ENCODE measurements around the gene SDHAF2. TPM values are rescaled to one million over a fixed set of nuclear protein-coding genes. Genes with fewer than 3 reads are reported as not detected.

SDHAF2 gene
- total and polyA plus RNA-seq, 3 experiments from 2014 or later = 48.8 to 101 (median 49.2) TPM

- no peak for DNase-seq
- ChIA-PET CTCF (interaction anchor here (1.2 kb wide), 1 partner anchor 22 kb away, joined by 4 read pairs; no protein-coding TSS in a partner anchor), POLR2A (no interaction called here)
- peaks cover 19 to 23% (median 19%) of the 10 kb centered on the region in 3 donors for H3K4me1 Mint-ChIP-seq
- H3K36me3 Mint-ChIP-seq = peaks cover 12 to 96% (median 23%) of the 10 kb centered on the region in 3 donors
- Histone ChIP-seq H3K27ac (ENCODE audit: low read depth, low read length) (no peak overlapping the region), H3K4me1 (ENCODE audit: insufficient read depth, low read length) (no peaks in the 10 kb centered on the region), H3K36me3 (ENCODE audit: insufficient read depth, low read length) (peaks cover 71% of the 10 kb centered on the region), H3K27me3 (ENCODE audit: insufficient read depth, low read length, poor library complexity, severe bottlenecking) (no peaks in the 10 kb centered on the region), H3K4me3 (ENCODE audit: low read length) (no peak overlapping the region), H3K9me3 (ENCODE audit: low read length) (no peaks in the 10 kb centered on the region)
- H3K27ac Mint-ChIP-seq = peak overlapping the region in 4 of 8 donors; percentile 10 to 56 (median 35)
- H3K9me3 Mint-ChIP-seq = no peaks in the 10 kb centered on the region
- H3K27me3 Mint-ChIP-seq = no peaks in the 10 kb centered on the region
- H3K4me3 Mint-ChIP-seq = no peak overlapping the region
Measured at GRCh38 chr11:61413496-61413895, 16.4 kb upstream of the SDHAF2 start.

- peaks cover 12 to 96% (median 23%) of the 10 kb centered on the region in 3 donors for H3K36me3 Mint-ChIP-seq
- no peak for DNase-seq
- Histone ChIP-seq H3K36me3 (ENCODE audit: insufficient read depth, low read length) (peaks cover 69% of the 10 kb centered on the region), H3K27ac (ENCODE audit: low read depth, low read length) (no peak overlapping the region), H3K9me3 (ENCODE audit: low read length) (no peaks in the 10 kb centered on the region), H3K4me3 (ENCODE audit: low read length) (no peak overlapping the region), H3K4me1 (ENCODE audit: insufficient read depth, low read length) (no peaks in the 10 kb centered on the region), H3K27me3 (ENCODE audit: insufficient read depth, low read length, poor library complexity, severe bottlenecking) (no peaks in the 10 kb centered on the region)
- ChIA-PET POLR2A (no interaction called here), CTCF (interaction anchor here (1.2 kb wide), 1 partner anchor 21 kb away, joined by 4 read pairs; no protein-coding TSS in a partner anchor)
- H3K4me3 Mint-ChIP-seq = no peak overlapping the region
- H3K9me3 Mint-ChIP-seq = no peaks in the 10 kb centered on the region
- peak overlapping the region in 7 of 8 donors; percentile 26 to 90 (median 64) for H3K27ac Mint-ChIP-seq
- H3K4me1 Mint-ChIP-seq = peaks cover 19 to 30% (median 25%) of the 10 kb centered on the region in 3 donors
- no peaks in the 10 kb centered on the region for H3K27me3 Mint-ChIP-seq
Measured at GRCh38 chr11:61414547-61414946, 15.4 kb upstream of the SDHAF2 start.

GRCh38 chr11:61415381-61415780, 14.5 kb upstream of the SDHAF2 start:
- ChIA-PET POLR2A (no interaction called here), CTCF (no interaction called here)

GRCh38 chr11:61416941-61417340, 13.0 kb upstream of the SDHAF2 start:
- Histone ChIP-seq H3K27me3 (ENCODE audit: insufficient read depth, low read length, poor library complexity, severe bottlenecking) (no peaks in the 10 kb centered on the region), H3K4me1 (ENCODE audit: insufficient read depth, low read length) (no peaks in the 10 kb centered on the region), H3K4me3 (ENCODE audit: low read length) (no peak overlapping the region), H3K36me3 (ENCODE audit: insufficient read depth, low read length) (peaks cover 69% of the 10 kb centered on the region), H3K27ac (ENCODE audit: low read depth, low read length) (no peak overlapping the region), H3K9me3 (ENCODE audit: low read length) (no peaks in the 10 kb centered on the region)
- H3K4me1 Mint-ChIP-seq = peaks cover 37 to 52% (median 44%) of the 10 kb centered on the region in 3 donors
- H3K9me3 Mint-ChIP-seq = no peaks in the 10 kb centered on the region
- H3K27me3 Mint-ChIP-seq = no peaks in the 10 kb centered on the region
- ChIA-PET POLR2A (no interaction called here), CTCF (no interaction called here)
- no peak for DNase-seq
- peak overlapping the region in 3 of 8 donors; percentile 24 to 59 (median 33) for H3K27ac Mint-ChIP-seq
- H3K4me3 Mint-ChIP-seq = no peak overlapping the region
- peaks cover 9 to 97% (median 21%) of the 10 kb centered on the region in 3 donors for H3K36me3 Mint-ChIP-seq

More at GRCh38 chr11:61415381-61415780, 14.5 kb upstream of the SDHAF2 start:
- H3K9me3 ChIP-seq (ENCODE audit: low read length) = no peaks in the 10 kb centered on the region
- H3K36me3 ChIP-seq (ENCODE audit: insufficient read depth, low read length) = peaks cover 71% of the 10 kb centered on the region
- H3K4me3 ChIP-seq (ENCODE audit: low read length) = no peak overlapping the region
- no peaks in the 10 kb centered on the region for H3K4me1 ChIP-seq (ENCODE audit: insufficient read depth, low read length)
- H3K4me1 Mint-ChIP-seq = peaks cover 25 to 37% (median 31%) of the 10 kb centered on the region in 3 donors
- H3K27ac Mint-ChIP-seq = peak overlapping the region in 4 of 8 donors; percentile 12 to 43 (median 26)
- no peak overlapping the region for H3K4me3 Mint-ChIP-seq
- no peak for DNase-seq
- H3K27me3 ChIP-seq (ENCODE audit: insufficient read depth, low read length, poor library complexity, severe bottlenecking) = no peaks in the 10 kb centered on the region
- H3K27ac ChIP-seq (ENCODE audit: low read depth, low read length) = no peak overlapping the region
- H3K27me3 Mint-ChIP-seq = no peaks in the 10 kb centered on the region
- H3K36me3 Mint-ChIP-seq = peaks cover 12 to 97% (median 26%) of the 10 kb centered on the region in 3 donors
- no peaks in the 10 kb centered on the region for H3K9me3 Mint-ChIP-seq

- no peak overlapping the region for H3K4me3 ChIP-seq (ENCODE audit: low read length)
- DNase-seq = no peak
- Mint-ChIP-seq H3K36me3 (peaks cover 9 to 97% (median 21%) of the 10 kb centered on the region in 3 donors), H3K4me3 (no peak overlapping the region), H3K9me3 (no peaks in the 10 kb centered on the region), H3K27ac (peak overlapping the region in 7 of 8 donors; percentile 13 to 86 (median 38)), H3K4me1 (peaks cover 42 to 59% (median 50%) of the 10 kb centered on the region in 3 donors), H3K27me3 (no peaks in the 10 kb centered on the region)
- POLR2A ChIA-PET = no interaction called here
- H3K36me3 ChIP-seq (ENCODE audit: insufficient read depth, low read length) = peaks cover 65% of the 10 kb centered on the region
- no peak overlapping the region for H3K27ac ChIP-seq (ENCODE audit: low read depth, low read length)
- no peaks in the 10 kb centered on the region for H3K4me1 ChIP-seq (ENCODE audit: insufficient read depth, low read length)
- H3K9me3 ChIP-seq (ENCODE audit: low read length) = no peaks in the 10 kb centered on the region
- CTCF ChIA-PET = no interaction called here
- no peaks in the 10 kb centered on the region for H3K27me3 ChIP-seq (ENCODE audit: insufficient read depth, low read length, poor library complexity, severe bottlenecking)
Measured at GRCh38 chr11:61417670-61418069, 12.3 kb upstream of the SDHAF2 start.

- peak overlapping the region in 6 of 8 donors; percentile 13 to 86 (median 40) for H3K27ac Mint-ChIP-seq
- DNase-seq = no peak
- CTCF ChIA-PET = no interaction called here
- Histone ChIP-seq H3K9me3 (ENCODE audit: low read length) (no peaks in the 10 kb centered on the region), H3K4me3 (ENCODE audit: low read length) (no peak overlapping the region), H3K27ac (ENCODE audit: low read depth, low read length) (no peak overlapping the region), H3K4me1 (ENCODE audit: insufficient read depth, low read length) (no peaks in the 10 kb centered on the region), H3K27me3 (ENCODE audit: insufficient read depth, low read length, poor library complexity, severe bottlenecking) (no peaks in the 10 kb centered on the region), H3K36me3 (ENCODE audit: insufficient read depth, low read length) (peaks cover 61% of the 10 kb centered on the region)
- no peaks in the 10 kb centered on the region for H3K27me3 Mint-ChIP-seq
- no peak overlapping the region for H3K4me3 Mint-ChIP-seq
- POLR2A ChIA-PET = no interaction called here
- H3K9me3 Mint-ChIP-seq = no peaks in the 10 kb centered on the region
- H3K4me1 Mint-ChIP-seq = peaks cover 42 to 61% (median 52%) of the 10 kb centered on the region in 3 donors
- H3K36me3 Mint-ChIP-seq = peaks cover 9 to 94% (median 22%) of the 10 kb centered on the region in 3 donors
Measured at GRCh38 chr11:61418136-61418535, 11.8 kb upstream of the SDHAF2 start.

- Histone ChIP-seq H3K4me1 (ENCODE audit: insufficient read depth, low read length) (peaks cover 17% of the 10 kb centered on the region), H3K9me3 (ENCODE audit: low read length) (no peaks in the 10 kb centered on the region), H3K36me3 (ENCODE audit: insufficient read depth, low read length) (peaks cover 43% of the 10 kb centered on the region), H3K4me3 (ENCODE audit: low read length) (no peak overlapping the region), H3K27ac (ENCODE audit: low read depth, low read length) (no peak overlapping the region), H3K27me3 (ENCODE audit: insufficient read depth, low read length, poor library complexity, severe bottlenecking) (no peaks in the 10 kb centered on the region)
- DNase-seq = no peak
- Mint-ChIP-seq H3K36me3 (peaks cover 0 to 95% (median 19%) of the 10 kb centered on the region in 3 donors), H3K4me1 (peaks cover 58 to 87% (median 79%) of the 10 kb centered on the region in 3 donors), H3K27ac (peak overlapping the region in 3 of 8 donors; percentile 11 to 43 (median 36)), H3K9me3 (no peaks in the 10 kb centered on the region), H3K27me3 (no peaks in the 10 kb centered on the region), H3K4me3 (no peak overlapping the region)
- ChIA-PET POLR2A (no interaction called here), CTCF (interaction anchor here (0.9 kb wide), 1 partner anchor 86 kb away, joined by 3 read pairs; no protein-coding TSS in a partner anchor)
Measured at GRCh38 chr11:61422226-61422625, 7.7 kb upstream of the SDHAF2 start.

GRCh38 chr11:61425367-61426131, 4.4 kb upstream of the SDHAF2 start:
- peaks cover 0 to 85% (median 15%) of the 10 kb centered on the region in 3 donors for H3K36me3 Mint-ChIP-seq
- no peak for DNase-seq
- CTCF ChIA-PET = interaction anchor here (0.8 to 1.0 kb wide), 2 partner anchors 41 to 89 kb away, joined by 3 read pairs; no protein-coding TSS in a partner anchor
- H3K4me3 ChIP-seq (ENCODE audit: low read length) = no peak overlapping the region
- no peaks in the 10 kb centered on the region for H3K9me3 Mint-ChIP-seq
- no peak overlapping the region for H3K27ac ChIP-seq (ENCODE audit: low read depth, low read length)
- H3K4me1 ChIP-seq (ENCODE audit: insufficient read depth, low read length) = peaks cover 36% of the 10 kb centered on the region
- peak overlapping the region in 2 of 7 donors; percentile 61 to 75 for H3K4me3 Mint-ChIP-seq
- H3K27me3 ChIP-seq (ENCODE audit: insufficient read depth, low read length, poor library complexity, severe bottlenecking) = no peaks in the 10 kb centered on the region
- H3K9me3 ChIP-seq (ENCODE audit: low read length) = no peaks in the 10 kb centered on the region
- POLR2A ChIA-PET = interaction anchor here (0.6 kb wide), 1 partner anchor 1421 kb away, joined by 7 read pairs; no protein-coding TSS in a partner anchor
- peaks cover 54 to 84% (median 75%) of the 10 kb centered on the region in 3 donors for H3K4me1 Mint-ChIP-seq
- peaks cover 0 to 5% of the 10 kb centered on the region in 2 donors for H3K27me3 Mint-ChIP-seq
- H3K36me3 ChIP-seq (ENCODE audit: insufficient read depth, low read length) = peaks cover 45% of the 10 kb centered on the region
- H3K27ac Mint-ChIP-seq = peak overlapping the region in 6 of 8 donors; percentile 11 to 76 (median 61)

Data from CD8-positive, alpha-beta memory T cell (primary cell).